ENCODE data around the gene TBC1D4.
"Not testable (repeated sequence)": the region's sequence is repeated elsewhere in the genome, so short reads cannot be mapped to it uniquely, and the experiment has no call there.

Gene TBC1D4

DNA sequence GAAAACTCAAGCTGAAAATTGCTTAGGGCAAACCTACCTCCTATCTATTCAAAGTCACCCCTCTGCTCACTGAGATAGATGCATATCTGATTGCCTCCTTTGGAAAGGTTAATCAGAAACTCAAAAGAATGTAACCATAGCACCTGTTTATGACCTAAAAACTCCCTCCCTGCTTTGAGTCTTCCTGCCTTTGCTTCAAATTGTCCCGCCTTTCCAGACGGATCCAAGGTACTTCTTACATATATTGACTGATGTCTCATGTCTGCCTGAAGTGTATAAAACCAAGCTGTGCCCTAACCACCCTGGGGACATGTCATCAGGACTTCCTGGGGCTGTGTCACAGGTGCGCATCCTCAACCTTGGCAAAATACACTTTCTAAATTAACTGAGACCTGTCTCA, 118.6 kb downstream of the TBC1D4 start:
- no peak for DNase-seq (ENCODE audit: low read depth in 2 of 2)

DNA sequence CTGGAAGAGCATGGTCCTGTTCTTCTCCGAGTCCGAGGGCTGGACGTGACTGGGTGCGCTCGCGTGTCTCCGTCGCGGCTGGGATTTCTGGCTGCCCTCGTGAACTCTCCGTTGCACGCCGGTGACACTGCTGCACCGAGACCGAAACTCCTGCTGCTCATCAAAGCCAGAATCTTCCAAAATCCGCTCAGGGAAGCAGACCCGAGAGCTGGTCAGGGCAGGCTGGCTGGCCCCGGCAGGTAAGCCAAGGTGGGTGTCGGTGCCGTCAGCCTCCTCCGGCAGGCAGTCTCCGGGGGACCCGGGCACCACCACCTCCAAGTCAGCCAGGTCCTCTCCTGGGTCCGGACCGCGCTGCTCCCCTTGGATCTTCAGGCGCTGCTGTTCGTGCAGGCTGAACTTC, 119.9 kb downstream of the TBC1D4 start:
- no peak for DNase-seq (ENCODE audit: low read depth in 2 of 2)

DNA sequence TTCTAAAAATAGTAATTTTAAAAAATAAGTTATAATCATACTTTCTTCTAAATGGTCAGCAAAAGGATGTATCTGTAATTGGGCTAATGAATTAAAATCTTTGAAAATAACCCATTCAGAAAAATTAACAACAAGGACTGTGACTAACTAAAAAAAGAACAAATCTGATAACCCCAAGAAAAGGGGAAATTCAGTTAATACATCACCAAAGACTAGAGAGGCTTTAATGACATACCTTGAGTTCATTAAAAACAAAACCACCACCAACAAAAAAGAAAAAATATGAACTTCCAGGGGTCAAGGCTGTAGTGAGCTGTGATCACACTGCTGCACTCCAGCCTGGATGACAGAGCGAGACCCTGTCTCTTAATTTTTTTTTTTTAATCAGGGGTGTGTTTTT, 121.8 kb downstream of the TBC1D4 start:
- no peak for DNase-seq (ENCODE audit: low read depth in 2 of 2)

DNA sequence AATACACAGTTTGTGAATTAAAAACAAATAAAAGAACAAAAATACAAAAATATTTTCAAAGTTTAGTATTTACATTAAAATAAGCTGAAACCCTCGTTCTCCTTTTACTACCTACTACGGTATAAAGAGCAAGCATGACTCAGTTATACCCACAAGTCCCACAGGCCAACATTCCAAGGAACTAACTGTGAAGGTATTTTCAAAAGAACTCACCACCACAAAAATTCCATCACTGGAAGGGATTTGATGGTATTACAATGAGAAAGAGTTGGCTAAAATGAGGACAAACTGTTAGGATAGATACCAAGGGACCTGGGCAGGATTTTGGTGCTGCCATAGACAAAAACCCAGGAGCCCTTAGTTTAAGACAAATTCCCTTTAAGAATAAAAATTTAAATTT, 122.7 kb downstream of the TBC1D4 start:
- DNase-seq (ENCODE audit: low read depth in 2 of 2): no peak

DNA sequence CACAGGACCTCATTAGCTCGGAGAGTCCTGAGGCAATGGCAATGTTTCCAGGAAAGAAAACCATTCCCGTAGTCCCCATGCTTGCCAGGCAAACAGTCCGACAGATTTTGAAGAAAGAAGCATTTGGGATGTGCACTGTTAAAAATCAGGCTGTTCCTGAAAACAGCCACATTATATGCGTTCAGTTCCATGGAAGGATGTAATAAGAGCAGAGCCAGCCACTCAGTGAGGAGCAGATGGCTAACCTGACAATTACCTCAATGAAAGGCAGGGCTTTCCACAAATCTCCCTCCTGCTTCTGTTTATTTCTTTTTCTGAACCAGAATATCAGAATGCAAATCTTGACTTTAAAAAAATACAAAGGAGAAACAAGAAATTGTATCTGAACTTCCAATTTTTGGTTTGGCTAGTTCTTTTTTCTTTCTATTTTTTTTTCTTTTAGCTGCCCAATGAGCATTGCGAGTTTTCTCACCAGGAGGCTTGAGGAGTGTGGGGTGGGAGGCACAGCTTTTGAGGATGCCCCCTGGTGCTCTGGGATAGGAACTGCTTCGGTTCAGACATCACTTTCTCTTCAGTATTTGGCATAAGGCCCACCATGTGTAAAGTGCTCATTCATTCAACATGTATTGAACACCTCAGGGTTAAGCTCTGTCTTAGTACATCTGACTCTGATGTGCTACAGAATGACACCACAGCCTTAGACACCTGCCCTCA, 124.2 kb downstream of the TBC1D4 start:
- DNase-seq (ENCODE audit: low read depth in 2 of 2): peak in 1 of 2 donors; percentile 3

DNA sequence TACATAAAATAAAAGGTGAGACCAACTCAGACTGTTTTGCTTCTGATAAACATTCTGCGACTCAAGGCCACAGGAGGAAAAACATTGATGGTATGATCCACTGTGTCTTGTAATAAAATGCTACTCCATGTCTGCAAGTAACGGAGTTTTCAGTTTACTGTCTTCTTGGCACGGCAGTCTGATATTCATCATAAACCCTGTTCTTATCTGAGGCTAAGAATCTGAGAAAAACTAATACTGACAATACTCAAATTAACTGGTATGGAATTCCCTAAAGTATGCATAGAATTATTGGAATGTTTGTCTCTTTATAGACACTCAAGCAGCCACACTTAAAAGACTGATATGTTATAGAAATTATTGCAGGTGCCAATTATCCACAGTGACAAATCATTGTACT, 125.5 kb downstream of the TBC1D4 start:
- no peak for DNase-seq (ENCODE audit: low read depth in 2 of 2)

DNA sequence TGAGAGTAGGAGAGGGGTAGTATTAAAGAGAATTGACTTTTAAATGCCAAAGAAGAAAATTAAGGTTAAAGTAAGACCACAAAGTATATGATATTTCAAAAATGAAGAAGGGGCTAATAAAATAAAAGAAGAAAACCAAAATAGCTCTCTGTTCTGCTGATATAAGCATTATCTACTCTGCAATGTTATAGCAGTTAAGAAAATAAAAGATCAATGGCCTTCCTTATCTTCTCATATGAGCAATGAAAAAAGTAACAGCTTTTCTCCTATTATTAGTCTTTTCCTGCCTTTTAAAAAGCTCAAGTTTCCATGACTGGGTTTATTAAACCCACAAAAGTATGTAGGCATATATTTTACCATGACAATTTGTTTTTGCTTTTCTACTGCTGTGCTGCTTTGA, 126.4 kb downstream of the TBC1D4 start:
- no peak for DNase-seq (ENCODE audit: low read depth in 2 of 2)

DNA sequence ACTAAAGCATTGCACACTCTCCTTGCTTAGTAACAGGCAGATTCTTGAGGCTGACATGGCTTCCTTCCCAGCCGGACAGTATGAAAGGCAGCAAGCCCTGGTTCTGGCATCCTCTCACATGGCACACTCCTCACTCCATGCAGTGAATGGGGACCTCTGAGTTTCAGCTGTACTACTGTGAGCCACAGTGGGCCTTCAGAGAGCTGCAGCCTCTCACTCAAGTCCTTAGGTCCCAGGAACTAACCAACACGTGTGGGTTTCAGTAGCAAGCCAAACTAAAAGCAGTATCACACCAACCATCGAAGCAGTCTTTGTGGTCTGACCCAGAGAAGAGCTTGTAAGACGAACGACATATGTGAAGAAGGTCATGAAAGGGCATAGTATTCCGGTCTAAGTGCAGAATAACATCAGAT, 128.2 kb downstream of the TBC1D4 start:
- no peak for DNase-seq (ENCODE audit: low read depth in 2 of 2)

DNA sequence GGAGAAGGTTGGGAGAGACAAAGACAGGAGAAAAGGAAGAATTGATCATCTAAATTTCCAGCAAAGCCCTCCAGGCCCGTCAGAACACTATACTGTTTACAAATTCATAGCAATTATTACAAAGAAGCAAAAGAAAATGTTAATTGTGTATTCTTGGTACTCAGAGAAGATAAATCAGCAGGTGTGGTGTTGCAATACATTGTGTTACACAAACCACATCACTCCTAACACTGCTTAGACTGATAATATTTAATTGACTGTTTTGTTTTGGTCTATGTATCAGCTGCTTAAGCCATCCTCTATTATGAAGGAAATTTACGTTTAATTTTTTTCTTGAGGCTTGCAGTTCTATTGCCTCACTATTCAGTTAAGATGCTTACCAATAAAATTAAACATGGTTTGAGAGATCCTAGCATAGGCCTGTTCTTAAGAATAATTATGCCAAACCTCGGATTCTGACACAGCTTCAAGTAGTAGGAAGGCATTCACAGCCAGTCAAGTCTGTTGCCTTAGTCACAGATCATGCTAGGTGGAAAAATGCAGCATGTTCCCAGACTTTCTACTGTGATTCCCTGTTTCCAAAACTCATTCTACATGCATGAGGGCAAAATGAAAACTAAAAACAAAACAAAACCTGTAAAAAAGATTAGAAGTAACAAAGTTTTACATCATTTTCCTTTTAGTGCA, 129.2 kb downstream of the TBC1D4 start:
- DNase-seq (ENCODE audit: low read depth in 2 of 2): no peak

DNA sequence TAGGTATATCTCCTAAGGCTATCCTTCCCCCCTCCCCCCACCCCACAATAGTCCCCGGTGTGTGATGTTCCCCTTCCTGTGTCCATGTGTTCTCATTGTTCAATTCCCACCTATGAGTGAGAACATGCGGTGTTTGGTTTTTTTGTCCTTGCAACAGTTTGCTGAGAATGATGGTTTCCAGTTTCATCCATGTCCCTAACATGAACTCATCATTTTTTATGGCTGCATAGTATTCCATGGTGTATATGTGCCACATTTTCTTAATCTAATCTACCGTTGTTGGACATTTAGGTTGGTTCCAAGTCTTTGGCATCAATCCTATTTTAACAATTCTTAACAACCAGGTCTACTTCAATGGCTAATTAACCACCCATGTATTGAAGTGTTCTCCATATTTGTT, 130.4 kb downstream of the TBC1D4 start:
- DNase-seq (ENCODE audit: low read depth in 2 of 2): not testable (repeated sequence)

DNA sequence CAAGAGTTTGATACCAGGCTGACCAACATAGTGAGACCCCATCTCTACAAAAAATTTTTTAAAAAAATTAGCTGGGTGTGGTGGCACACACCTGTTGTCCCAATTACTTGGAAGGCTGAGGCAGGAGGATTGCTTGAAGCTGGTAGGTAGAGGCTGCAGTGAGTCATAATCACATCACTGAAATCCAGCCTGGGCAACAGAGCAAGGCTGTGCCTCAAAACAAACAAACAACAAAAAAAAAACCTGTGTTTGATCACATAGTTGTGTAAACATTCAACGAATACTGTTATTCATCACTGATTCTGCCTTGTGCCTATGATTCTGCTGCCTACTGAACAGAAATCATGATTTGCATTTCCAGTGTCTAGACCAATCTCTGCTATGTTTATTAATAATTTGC, 134.0 kb downstream of the TBC1D4 start:
- DNase-seq (ENCODE audit: low read depth in 2 of 2): no peak

DNA sequence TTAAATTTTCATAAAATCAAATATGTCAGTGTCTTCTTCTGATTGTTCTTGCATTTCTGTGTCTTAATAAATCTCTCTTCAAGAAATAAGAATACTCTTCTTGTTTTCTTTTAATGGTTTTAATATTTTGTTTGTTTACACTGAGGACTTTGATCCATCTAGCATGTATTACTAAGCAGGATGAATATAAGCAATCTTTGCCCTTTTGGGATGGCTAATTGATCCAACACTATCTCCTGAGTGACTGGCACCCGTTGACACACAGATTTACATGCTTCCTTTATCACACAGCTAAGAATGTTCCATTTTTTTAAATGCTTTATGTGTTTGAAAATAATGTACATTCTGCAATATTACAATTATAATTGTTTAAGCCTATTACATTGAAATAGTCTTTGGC, 134.5 kb downstream of the TBC1D4 start:
- DNase-seq (ENCODE audit: low read depth in 2 of 2): no peak

DNA sequence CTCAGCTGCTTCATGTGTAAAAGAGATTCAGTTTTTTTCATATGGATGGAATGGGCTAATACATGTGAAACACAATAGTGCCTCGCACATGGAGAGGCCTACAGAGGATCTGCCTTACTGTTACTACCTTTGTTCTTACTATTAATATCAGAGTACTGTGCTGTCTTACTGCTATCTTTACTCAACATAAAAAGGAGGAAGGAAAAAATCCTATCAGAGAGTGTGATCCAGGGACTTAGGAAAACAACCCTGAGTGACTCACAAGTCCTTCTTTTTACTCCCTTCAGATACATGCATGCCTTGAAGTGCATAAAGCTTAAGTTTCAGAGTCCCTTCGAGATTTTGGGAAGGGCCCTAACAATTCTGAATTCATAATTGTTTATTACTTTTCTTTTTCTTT, 136.8 kb downstream of the TBC1D4 start:
- DNase-seq (ENCODE audit: low read depth in 2 of 2): no peak

DNA sequence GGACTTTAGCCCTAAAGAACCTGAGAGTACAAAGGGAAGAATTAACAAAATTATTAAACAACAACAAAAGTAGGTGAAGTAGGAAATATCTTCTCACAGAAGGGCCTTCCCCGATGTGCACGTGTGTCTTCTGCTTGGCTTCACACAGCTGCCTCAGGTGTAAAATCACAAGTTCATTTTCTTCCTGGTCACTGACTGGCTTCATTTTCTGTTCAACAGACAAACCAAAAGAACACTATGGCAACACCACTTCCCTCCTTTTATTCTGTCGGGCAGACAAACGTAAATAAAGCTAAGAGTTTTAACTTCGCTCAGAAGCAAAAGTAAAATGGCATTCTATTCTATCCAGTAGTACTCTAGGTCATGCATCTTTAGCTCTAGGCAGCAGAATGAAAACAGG, 140.9 kb downstream of the TBC1D4 start:
- DNase-seq (ENCODE audit: low read depth in 2 of 2): no peak

DNA sequence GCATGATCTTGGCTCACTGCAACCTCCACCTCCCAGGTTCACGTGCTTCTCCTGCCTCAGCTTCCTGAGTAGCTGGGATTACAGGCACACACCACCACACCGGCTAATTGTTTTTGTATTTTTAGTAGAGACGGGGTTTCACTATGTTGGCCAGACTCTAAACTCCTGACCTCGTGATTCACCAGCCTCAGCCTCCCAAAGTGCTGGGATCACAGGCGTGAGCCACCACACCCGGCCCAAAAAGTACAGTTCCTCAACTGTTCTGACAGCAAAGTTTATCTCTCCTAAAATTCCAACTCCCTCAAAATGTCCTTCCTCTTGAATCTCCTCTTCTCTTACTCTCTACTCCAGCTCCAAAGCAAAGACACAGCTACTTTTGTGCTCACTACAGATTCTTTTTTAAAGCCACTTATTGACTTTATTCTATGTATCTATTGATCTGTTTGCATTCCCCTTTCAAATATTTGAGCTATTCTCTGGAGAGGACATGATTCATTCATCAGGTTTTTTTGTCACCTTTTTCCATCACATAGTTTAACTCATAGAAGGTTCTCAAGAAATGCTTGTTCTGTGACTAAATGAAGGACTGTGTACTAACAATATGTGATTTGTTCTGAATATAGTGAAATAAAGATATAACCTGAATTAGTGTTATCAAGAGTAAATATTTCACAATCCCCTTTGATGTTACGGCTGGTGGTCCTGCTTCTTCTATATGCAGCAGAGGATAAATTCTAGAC, 142.2 kb downstream of the TBC1D4 start:
- DNase-seq (ENCODE audit: low read depth in 2 of 2): no peak

DNA sequence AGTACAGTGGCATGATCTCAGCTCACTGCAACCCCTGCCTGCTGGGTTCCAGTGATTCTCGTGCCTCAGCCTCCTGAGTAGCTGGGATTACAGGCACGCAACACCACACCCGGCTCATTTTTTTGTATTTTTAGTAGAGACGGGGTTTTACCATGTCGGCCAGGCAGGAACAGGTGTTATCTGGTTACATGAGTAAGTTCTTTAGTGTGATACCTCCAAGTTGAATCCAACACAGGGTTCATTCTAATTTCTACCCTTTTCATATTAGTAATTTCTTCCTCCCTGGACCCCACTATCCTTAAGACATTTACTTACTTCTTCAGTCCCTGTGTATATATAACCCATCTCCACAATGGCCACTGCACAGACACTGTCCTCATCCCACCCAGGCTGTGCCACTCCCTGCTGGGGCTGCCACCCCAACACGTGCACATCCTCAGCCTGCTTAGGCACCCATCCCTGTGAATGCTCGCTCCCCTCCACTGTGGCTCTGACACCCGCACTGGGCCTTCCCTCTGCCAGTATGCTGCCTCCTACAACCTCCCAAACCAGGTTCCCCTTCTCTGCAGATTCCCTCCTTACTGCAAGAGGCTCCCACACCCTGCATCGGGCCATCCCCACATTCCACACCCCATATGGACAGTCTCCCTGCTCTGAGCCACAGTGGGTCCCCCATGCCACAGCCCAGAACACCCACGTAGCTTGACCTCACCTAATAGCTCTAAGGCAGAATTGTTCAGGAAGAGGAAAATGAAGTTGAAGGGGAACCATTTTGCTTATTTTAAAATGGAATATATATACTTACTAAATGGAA, 147.1 kb downstream of the TBC1D4 start:
- no peak for DNase-seq (ENCODE audit: low read depth in 2 of 2)

DNA sequence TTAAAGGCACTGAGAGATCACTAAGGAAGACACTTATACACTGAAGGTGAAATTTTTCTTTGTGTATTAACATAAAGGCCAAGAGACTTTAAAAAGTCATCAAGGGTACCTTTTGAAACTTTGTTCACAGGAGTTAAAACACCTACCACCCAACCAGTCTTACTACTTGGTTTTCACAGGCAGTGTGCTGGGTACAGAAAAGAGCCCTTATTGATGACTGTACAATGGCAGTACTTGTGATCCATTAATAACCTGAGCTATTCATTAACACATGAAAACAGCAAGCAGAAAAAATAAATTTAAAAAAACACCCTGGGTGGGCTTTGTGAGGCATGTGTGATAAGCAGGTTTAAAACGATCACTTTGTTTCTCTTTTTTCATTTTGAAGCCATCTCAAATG, 148.9 kb downstream of the TBC1D4 start:
- DNase-seq (ENCODE audit: low read depth in 2 of 2): no peak

DNA sequence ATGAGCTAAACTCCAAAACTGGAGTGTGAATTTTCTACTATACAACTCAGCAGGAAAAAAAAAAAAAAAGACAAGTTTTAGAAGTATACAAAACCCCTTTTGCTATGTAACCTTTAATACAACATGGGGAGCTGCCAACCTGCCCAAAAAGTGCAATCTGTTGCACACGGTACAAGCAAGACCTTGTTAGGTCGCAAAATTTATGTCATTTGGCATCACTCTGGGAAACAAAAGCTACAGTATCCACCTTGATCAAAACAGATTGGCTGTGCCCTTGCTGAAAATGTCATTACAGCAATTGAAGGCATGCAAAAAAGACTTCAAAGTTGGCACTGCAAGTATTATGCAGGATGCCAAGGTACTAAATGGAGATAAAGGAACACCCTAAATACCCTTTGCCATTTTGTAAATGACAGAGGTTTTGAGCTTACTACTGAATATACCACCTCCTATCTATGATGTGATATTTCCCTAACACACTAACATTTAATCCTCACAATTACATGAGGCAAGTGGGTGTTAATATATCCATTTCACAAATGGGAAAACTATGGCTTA, 150.1 kb downstream of the TBC1D4 start:
- no peak for DNase-seq (ENCODE audit: low read depth in 2 of 2)

DNA sequence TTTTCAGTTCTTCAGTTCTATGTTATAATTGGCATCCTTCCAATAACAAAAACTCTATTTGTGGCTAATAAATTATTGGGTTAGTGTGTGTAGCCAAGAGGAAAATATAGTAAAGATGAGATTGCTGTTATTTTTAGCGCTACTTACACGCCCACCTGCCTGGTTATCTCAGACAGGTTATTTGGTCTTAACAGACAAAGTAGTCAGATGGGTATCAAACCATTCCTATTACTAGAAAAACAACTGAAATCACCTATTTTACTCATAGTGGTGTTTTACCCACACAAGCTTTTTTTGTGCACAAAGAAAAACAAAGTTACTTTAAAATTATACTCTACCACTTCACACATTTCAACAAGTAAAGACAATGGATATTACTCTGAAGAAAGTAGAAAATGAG, 151.2 kb downstream of the TBC1D4 start:
- no peak for DNase-seq (ENCODE audit: low read depth in 2 of 2)

DNA sequence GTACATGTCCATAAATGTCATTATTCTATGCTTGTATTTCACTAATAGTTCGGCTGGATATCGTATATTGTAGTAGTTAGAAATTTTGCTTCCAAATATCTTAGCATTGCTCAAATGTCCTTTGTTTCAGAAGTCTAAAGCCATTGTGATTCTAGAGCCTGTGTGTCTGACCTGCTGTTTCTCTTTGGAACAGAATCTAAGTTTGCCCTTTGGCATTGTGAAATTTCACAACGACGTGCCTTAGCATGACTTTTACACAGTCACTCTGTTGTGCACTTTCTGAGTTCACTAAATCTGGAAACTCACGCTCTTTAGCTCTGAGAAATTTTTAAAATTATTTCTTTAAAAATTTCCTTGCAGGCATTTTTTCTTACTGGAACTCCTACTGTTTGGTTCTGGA, 152.2 kb downstream of the TBC1D4 start:
- no peak for DNase-seq (ENCODE audit: low read depth in 2 of 2)

DNA sequence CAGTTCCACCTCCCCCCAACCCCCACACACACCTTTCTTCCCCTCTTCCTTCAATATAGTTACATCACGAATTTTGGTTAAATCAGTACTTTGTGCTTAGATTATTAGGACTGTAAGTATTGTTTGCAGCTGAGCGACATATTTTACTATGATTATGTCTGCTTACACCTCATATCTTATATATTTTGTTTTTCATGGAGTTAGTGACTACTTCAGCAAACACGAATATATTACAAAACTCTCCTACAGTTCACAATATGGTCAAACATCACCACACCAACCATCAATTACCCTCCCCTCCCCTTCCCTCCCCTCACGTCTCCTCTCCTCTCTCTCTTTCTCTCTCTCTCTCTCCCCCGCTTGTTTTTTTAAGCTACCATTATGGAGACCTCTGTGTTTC, 152.9 kb downstream of the TBC1D4 start:
- no peak for DNase-seq (ENCODE audit: low read depth in 2 of 2)

DNA sequence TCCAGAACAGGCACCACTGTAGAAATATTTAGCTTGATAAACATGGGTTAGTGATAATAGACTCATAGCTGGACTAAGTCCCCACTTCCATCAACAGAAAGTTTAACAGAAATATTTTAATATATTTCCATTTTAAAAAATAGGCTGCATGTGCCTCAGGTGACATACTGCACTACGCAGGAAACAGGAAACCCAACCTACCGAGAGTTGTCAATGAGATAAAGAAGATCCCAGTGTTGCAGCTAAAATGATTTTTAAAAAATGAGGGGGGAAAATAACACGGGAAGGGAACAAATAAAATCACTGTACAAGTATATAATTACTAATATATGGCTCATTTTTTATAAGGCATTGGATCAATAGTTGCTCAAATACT, 154.8 kb downstream of the TBC1D4 start:
- DNase-seq (ENCODE audit: low read depth in 2 of 2): no peak

All from stimulated activated CD8-positive, alpha-beta memory T cell treated with anti-CD3 and anti-CD28 coated beads, Interleukin-7, amount 100 ng/mL, for 1 hour (primary cell).